Fibroblast of lung (primary cell): ENCODE results near the gene ARHGEF40. TPM values are rescaled to one million over a fixed set of nuclear protein-coding genes. Genes with fewer than 3 reads are reported as not detected.
A peak's percentile ranks its signal among the peaks of the same experiment; 100 is the strongest.
"Not testable (repeated sequence)": the region's sequence is repeated elsewhere in the genome, so short reads cannot be mapped to it uniquely, and the experiment has no call there.

Experiments used
- DNase-seq, 2 donors: peaks; one replicate each; pipeline versions ENCODE4 v3.0.0 to v3.0.0-alpha.2; 2010; ENCODE audit warnings: low read depth in 2 of 2
- H2AFZ ChIP-seq: 2 replicates; pipeline ENCODE4 v1.5.1; 2012; ENCODE audit warnings: low read length, control low read depth, inconsistent platforms
- H3K27ac ChIP-seq: 2 replicates; pipeline ENCODE4 v1.5.1; 2011; ENCODE audit warnings: low read length, control low read depth; ENCODE audit not compliant: insufficient read depth
- H3K27me3 ChIP-seq: 2 replicates; pipeline ENCODE4 v1.5.1; 2011; ENCODE audit warnings: mild to moderate bottlenecking, low read length; ENCODE audit not compliant: control insufficient read depth, insufficient read depth
- H3K36me3 ChIP-seq: 2 replicates; pipeline ENCODE4 v1.5.1; 2011; ENCODE audit warnings: low read length; ENCODE audit not compliant: control insufficient read depth, insufficient read depth
- H3K4me1 ChIP-seq: 2 replicates; pipeline ENCODE4 v1.5.1; 2011; ENCODE audit warnings: low read length; ENCODE audit not compliant: control insufficient read depth, insufficient read depth; ENCODE audit errors: extremely low read depth
- H3K4me2 ChIP-seq: 2 replicates; pipeline ENCODE4 v1.5.1; 2011; ENCODE audit warnings: low read length, control low read depth; ENCODE audit not compliant: insufficient read depth; ENCODE audit errors: extremely low read depth
- H3K4me3 ChIP-seq, 4 experiments: fragments of 200-600 bp in 1 of 4; sonication (generic) in 1 of 4; replicated peaks in 1 of 4; 2 replicates each; pipeline ENCODE4 v1.5.1; 2011 to 2016; ENCODE audit warnings: low read length in 4 of 4, low read depth in 3 of 4, mild to moderate bottlenecking in 3 of 4, control low read depth in 2 of 4, inconsistent platforms in 1 of 4, mixed read lengths in 1 of 4; ENCODE audit not compliant: insufficient read depth in 1 of 4; ENCODE audit errors: control extremely low read depth in 1 of 4
- H3K79me2 ChIP-seq: 2 replicates; pipeline ENCODE4 v1.5.1; 2012; ENCODE audit warnings: mild to moderate bottlenecking, low read length, inconsistent platforms; ENCODE audit not compliant: control insufficient read depth, insufficient read depth
- H3K9ac ChIP-seq: 2 replicates; pipeline ENCODE4 v1.5.1; 2011; ENCODE audit warnings: mild to moderate bottlenecking, low read length, control low read depth; ENCODE audit not compliant: insufficient read depth
- H3K9me3 ChIP-seq: 2 replicates; pipeline ENCODE4 v1.5.1; 2012; ENCODE audit warnings: low read depth, low read length; ENCODE audit not compliant: control insufficient read depth, insufficient read depth
- H4K20me1 ChIP-seq: 2 replicates; pipeline ENCODE4 v1.5.1; 2011; ENCODE audit warnings: low read length; ENCODE audit not compliant: control insufficient read depth, insufficient read depth; ENCODE audit errors: extremely low read depth
- CTCF ChIP-seq, 2 donors: IDR thresholded peaks in 1 of 2; conservative IDR thresholded peaks in 1 of 2; 1 replicate in 1 of 2; 2 replicates in 1 of 2; pipeline ENCODE4 v1.5.1; 2011 to 2012; ENCODE audit warnings: low read length in 2 of 2, control low read depth in 1 of 2, inconsistent platforms in 1 of 2, low read depth in 1 of 2, mild to moderate bottlenecking in 1 of 2
- EZH2 ChIP-seq: IDR thresholded peaks from 2 replicates; pipeline ENCODE4 v1.5.1; 2012; ENCODE audit warnings: low read length, control low read depth, mild to moderate bottlenecking; ENCODE audit errors: missing control alignments
- polyA plus RNA-seq, 2 donors: library from polyadenylated mRNA; depleted of rRNA in 1 of 2; stranded (reverse) in 1 of 2; unstranded in 1 of 2; fragments of >200 nt; gene quantifications; 2 replicates each; pipeline ENCODE4 v1.2.1, GENCODE V29; 2011 to 2012; ENCODE audit warnings: missing spikeins in 1 of 2
- total RNA-seq: library from RNA; depleted of rRNA; stranded (reverse); fragments of >200 nt; gene quantifications from 2 replicates; pipeline ENCODE4 v1.2.1, GENCODE V29; 2014

The ARHGEF40 gene
- total and polyA plus RNA-seq, 2 donors (not counting 1 experiment from before 2014, with no cell fraction given): 18.2 to 23.6 TPM

GRCh38 chr14:21040370-21040925, 29.7 kb upstream of the ARHGEF40 start:
- Histone ChIP-seq H3K9ac (no peak overlapping the region), H3K4me3 (no peak overlapping the region), H3K79me2 (no peaks in the 10 kb centered on the region), H2AFZ (no peak overlapping the region), H3K27me3 (peaks cover 11% of the 10 kb centered on the region), H4K20me1 (no peaks in the 10 kb centered on the region), H3K27ac (no peak overlapping the region), H3K4me2 (no peak overlapping the region), H3K4me1 (no peaks in the 10 kb centered on the region), H3K36me3 (no peaks in the 10 kb centered on the region), H3K9me3 (no peaks in the 10 kb centered on the region)
- TF ChIP-seq EZH2 (no peak), CTCF (conservative IDR thresholded peaks at IDR 0.05 in 1 of 2, IDR thresholded peaks at IDR 0.05 in 1 of 2; ENCODE audit: low read depth in 1 of 2, low read length in 2 of 2) (no peak)
- DNase-seq: no peak

- DNase-seq: peak in 1 of 2 donors; percentile 19
- H3K4me2 ChIP-seq, H3K36me3 ChIP-seq, H3K9ac ChIP-seq, H3K4me1 ChIP-seq, H3K27ac ChIP-seq, H3K79me2 ChIP-seq, H2AFZ ChIP-seq, H3K4me3 ChIP-seq, H4K20me1 ChIP-seq, H3K9me3 ChIP-seq: not testable (repeated sequence)
- peaks cover 13% of the 10 kb centered on the region for H3K27me3 ChIP-seq
Measured at GRCh38 chr14:21040941-21041340, 29.2 kb upstream of the ARHGEF40 start.

- no peak within 1 kb of the TSS for H3K27ac ChIP-seq
- H3K27me3 ChIP-seq: peaks cover 13% of the 10 kb centered on the region
- no peak within 1 kb of the TSS for H3K9ac ChIP-seq
- no peaks in the 10 kb centered on the region for H3K79me2 ChIP-seq
- H3K36me3 ChIP-seq: no peaks in the 10 kb centered on the region
- DNase-seq: peak in 1 of 2 donors; percentile 57
- no peak within 1 kb of the TSS for H2AFZ ChIP-seq
- H3K4me1 ChIP-seq: no peaks in the 10 kb centered on the region
- no peaks in the 10 kb centered on the region for H3K9me3 ChIP-seq
- no peak within 1 kb of the TSS for H3K4me2 ChIP-seq
- H4K20me1 ChIP-seq: no peaks in the 10 kb centered on the region
- H3K4me3 ChIP-seq: no peak within 1 kb of the TSS
- TF ChIP-seq CTCF (conservative IDR thresholded peaks at IDR 0.05 in 1 of 2, IDR thresholded peaks at IDR 0.05 in 1 of 2; ENCODE audit: low read depth in 1 of 2, low read length in 2 of 2): no peak
- no peak for TF ChIP-seq EZH2
Measured at GRCh38 chr14:21041676-21042433, 28.2 kb upstream of the ARHGEF40 start, which contains the start of gene RNASE7. Gene RNASE7 (plus strand): TSS chr14:21042362. CDS start chr14:21042993, 631 bp downstream.
